ENCODE results near the gene CCDC134. TPM values are rescaled to one million over a fixed set of nuclear protein-coding genes. Genes with fewer than 3 reads are reported as not detected.

The CCDC134 gene
- total and polyA plus RNA-seq, 7 donors, result 2.2 to 7.8 (median 4.9) TPM

DNA sequence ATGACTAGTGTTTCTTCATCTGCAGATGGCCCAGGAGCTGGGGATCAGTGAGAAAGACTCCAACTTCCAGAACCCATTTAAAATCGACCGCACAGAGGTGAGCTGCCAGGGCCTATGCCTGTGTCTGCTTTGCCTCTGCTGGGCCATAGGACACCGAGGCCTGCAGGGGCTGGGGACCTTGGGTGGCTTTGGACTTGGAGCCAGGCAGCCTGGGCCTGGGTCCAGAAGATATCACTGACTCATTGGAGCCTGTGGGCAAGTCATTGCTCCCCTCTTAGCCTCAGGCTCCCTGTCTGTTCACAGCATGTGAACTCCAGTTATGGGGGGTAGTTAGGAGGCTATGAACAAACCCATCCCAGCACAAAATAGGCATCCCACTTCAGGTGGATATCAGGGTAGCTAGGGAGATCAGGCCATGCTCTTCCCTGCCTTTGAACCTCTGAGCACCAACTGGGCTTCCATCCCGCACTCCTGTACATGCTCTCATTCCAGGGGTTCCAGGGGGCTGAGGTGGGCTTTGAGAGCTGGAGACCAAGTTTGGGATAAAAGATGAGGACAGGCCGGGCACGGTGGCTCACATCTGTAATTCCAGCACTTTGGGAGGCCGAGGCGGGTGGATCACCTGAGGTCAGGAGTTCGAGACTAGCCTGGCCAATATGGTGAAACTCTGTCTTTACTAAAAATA lies 13.4 kb downstream of the CCDC134 start:
- ATAC-seq, result no peak
- Histone ChIP-seq H3K27me3 (ENCODE audit: insufficient read depth in 3 of 3, low read length in 2 of 3) (no peaks in the 10 kb centered on the region), H3K27ac (no peak overlapping the region), H3K4me3 (no peak overlapping the region), H3K9me3 (no peaks in the 10 kb centered on the region), H3K36me3 (ENCODE audit: insufficient read depth in 1 of 2, low read depth in 1 of 2) (peaks cover 0 to 32% of the 10 kb centered on the region in 2 donors), H3K4me1 (peaks cover 19% of the 10 kb centered on the region)
- TF ChIP-seq CTCF (IDR thresholded peaks at IDR 0.05), result no peak
- DNase-seq, result no peak
- WGBS, 3 donors, result 94 to 97% (median 95%) methylated on average over 9 of the region's 9 CpGs
- intact Hi-C loops (cut with DNase I), result loop anchor here (10.0 kb wide), 2 partner anchors 251 to 261 kb away; partner anchors contain the start of genes NAGA (in 1 of the 2), PHETA2 (in 1 of the 2) and SMDT1 (in 1 of the 2)

DNA sequence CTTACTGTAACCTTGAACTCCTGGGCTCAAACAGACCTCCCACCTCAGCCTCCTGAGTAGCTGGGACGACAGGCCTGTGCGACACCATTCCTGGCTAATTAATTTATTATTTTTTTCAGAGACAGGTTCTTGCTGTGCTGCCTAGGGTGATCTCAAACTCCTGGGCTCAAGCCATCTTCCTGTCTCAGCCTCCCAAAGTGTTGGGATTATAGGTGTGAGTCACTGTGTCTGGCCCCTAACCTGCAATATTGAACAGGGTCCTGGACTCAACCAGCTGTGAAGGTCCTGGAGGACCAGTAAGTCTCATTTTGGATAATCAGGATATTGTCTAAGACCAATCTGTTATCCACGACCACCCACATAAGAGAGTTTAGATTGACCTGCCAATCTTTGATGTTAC lies 15.2 kb downstream of the CCDC134 start:
- Histone ChIP-seq H3K27ac (peak overlapping the region; percentile 76), H3K4me1 (peaks cover 19% of the 10 kb centered on the region)
- intact Hi-C loops (cut with DNase I), result loop anchor here (10.0 kb wide), 2 partner anchors 249 to 259 kb away; partner anchors contain the start of genes NAGA (in 1 of the 2), PHETA2 (in 1 of the 2) and SMDT1 (in 1 of the 2)

GRCh38 chr22:41816241-41816640 lies 15.8 kb downstream of the CCDC134 start:
- peaks cover 0 to 18% of the 10 kb centered on the region in 2 donors for H3K36me3 ChIP-seq (ENCODE audit: insufficient read depth in 1 of 2, low read depth in 1 of 2)
- no peak for TF ChIP-seq CTCF (IDR thresholded peaks at IDR 0.05)
- H3K27ac ChIP-seq, result peak overlapping the region; percentile 76
- H3K4me3 ChIP-seq, result no peak overlapping the region
- ATAC-seq, result peak; percentile 91 to 96 (median 94)
- H3K9me3 ChIP-seq, result no peaks in the 10 kb centered on the region
- intact Hi-C loops (cut with DNase I), result loop anchor here (10.0 kb wide), 2 partner anchors 249 to 259 kb away; partner anchors contain the start of genes NAGA (in 1 of the 2), PHETA2 (in 1 of the 2) and SMDT1 (in 1 of the 2)
- peaks cover 19% of the 10 kb centered on the region for H3K4me1 ChIP-seq
- WGBS, 3 donors, result 25 to 44% (median 39%) methylated on average over 1 of the region's 1 CpG
- no peaks in the 10 kb centered on the region for H3K27me3 ChIP-seq (ENCODE audit: insufficient read depth in 3 of 3, low read length in 2 of 3)
- DNase-seq, result no peak

More for the DNA sequence above, 15.2 kb downstream of the CCDC134 start:
- peaks cover 0 to 21% of the 10 kb centered on the region in 2 donors for H3K36me3 ChIP-seq (ENCODE audit: insufficient read depth in 1 of 2, low read depth in 1 of 2)
- ATAC-seq (peak; percentile 1 to 41 (median 35)), DNase-seq (no peak)
- TF ChIP-seq CTCF (IDR thresholded peaks at IDR 0.05), result no peak
- H3K9me3 ChIP-seq, result no peaks in the 10 kb centered on the region
- no peak overlapping the region for H3K4me3 ChIP-seq
- no peaks in the 10 kb centered on the region for H3K27me3 ChIP-seq (ENCODE audit: insufficient read depth in 3 of 3, low read length in 2 of 3)
- WGBS, 3 donors, result 80 to 91% (median 88%) methylated on average over 3 of the region's 3 CpGs

GRCh38 chr22:41816871-41817270 lies 16.4 kb downstream of the CCDC134 start:
- peaks cover 0 to 17% of the 10 kb centered on the region in 2 donors for H3K36me3 ChIP-seq (ENCODE audit: insufficient read depth in 1 of 2, low read depth in 1 of 2)
- peaks cover 19% of the 10 kb centered on the region for H3K4me1 ChIP-seq
- H3K27ac ChIP-seq, result peak overlapping the region; percentile 76
- intact Hi-C loops (cut with DNase I), result loop anchor here (10.0 kb wide), 2 partner anchors 248 to 258 kb away; partner anchors contain the start of genes NAGA (in 1 of the 2), PHETA2 (in 1 of the 2) and SMDT1 (in 1 of the 2)
- H3K9me3 ChIP-seq, result no peaks in the 10 kb centered on the region
- H3K27me3 ChIP-seq (ENCODE audit: insufficient read depth in 3 of 3, low read length in 2 of 3), result no peaks in the 10 kb centered on the region
- H3K4me3 ChIP-seq, result no peak overlapping the region
- DNase-seq (no peak), ATAC-seq (peak in 3 of 4 donors; percentile 5 to 13 (median 11))
- WGBS, 3 donors, result 44 to 67% (median 52%) methylated on average over 2 of the region's 2 CpGs
- TF ChIP-seq CTCF (IDR thresholded peaks at IDR 0.05), result no peak
